Measurements from ENCODE around the gene HDHD5.

GRCh38 chr22:17149076-17149815 is 9.8 kb downstream of the HDHD5 start:
- TF ChIP-seq, protein P1, sequence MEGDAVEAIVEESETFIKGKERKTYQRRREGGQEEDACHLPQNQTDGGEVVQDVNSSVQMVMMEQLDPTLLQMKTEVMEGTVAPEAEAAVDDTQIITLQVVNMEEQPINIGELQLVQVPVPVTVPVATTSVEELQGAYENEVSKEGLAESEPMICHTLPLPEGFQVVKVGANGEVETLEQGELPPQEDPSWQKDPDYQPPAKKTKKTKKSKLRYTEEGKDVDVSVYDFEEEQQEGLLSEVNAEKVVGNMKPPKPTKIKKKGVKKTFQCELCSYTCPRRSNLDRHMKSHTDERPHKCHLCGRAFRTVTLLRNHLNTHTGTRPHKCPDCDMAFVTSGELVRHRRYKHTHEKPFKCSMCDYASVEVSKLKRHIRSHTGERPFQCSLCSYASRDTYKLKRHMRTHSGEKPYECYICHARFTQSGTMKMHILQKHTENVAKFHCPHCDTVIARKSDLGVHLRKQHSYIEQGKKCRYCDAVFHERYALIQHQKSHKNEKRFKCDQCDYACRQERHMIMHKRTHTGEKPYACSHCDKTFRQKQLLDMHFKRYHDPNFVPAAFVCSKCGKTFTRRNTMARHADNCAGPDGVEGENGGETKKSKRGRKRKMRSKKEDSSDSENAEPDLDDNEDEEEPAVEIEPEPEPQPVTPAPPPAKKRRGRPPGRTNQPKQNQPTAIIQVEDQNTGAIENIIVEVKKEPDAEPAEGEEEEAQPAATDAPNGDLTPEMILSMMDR (IDR thresholded peaks at IDR 0.05; ENCODE audit: low read depth, low read length): no peak
- no peak for TF ChIP-seq POLR2A (IDR thresholded peaks at IDR 0.05; ENCODE audit: extremely low read depth, insufficient read length)
